GM19467 (cell line): ENCODE data around the gene ZNF354C.

ENCODE experiments used
- ATAC-seq: cut with Tn5 transposase; IDR thresholded peaks from one replicate; pipeline ENCODE4 v1.9.1; 2021; ENCODE audit warnings: mild to moderate bottlenecking, moderate library complexity; ENCODE audit not compliant: unreplicated experiment

Gene ZNF354C

GRCh38 chr5:179127136-179128040 is 67.2 kb downstream of the ZNF354C start:
- ATAC-seq = no peak

- no peak for ATAC-seq
Observed at GRCh38 chr5:179128041-179128365, 67.8 kb downstream of the ZNF354C start.

GRCh38 chr5:179128976-179129375 is 68.8 kb downstream of the ZNF354C start:
- ATAC-seq = no peak

GRCh38 chr5:179129607-179130071 is 69.5 kb downstream of the ZNF354C start:
- ATAC-seq = no peak

- ATAC-seq = no peak
Observed at GRCh38 chr5:179130101-179130681, 70.0 kb downstream of the ZNF354C start.

- ATAC-seq = no peak
Observed at GRCh38 chr5:179131321-179131835, 71.2 kb downstream of the ZNF354C start.

- ATAC-seq = no peak
Observed at GRCh38 chr5:179131886-179132585, 71.9 kb downstream of the ZNF354C start.

- ATAC-seq = no peak
Observed at GRCh38 chr5:179132586-179133355, 72.6 kb downstream of the ZNF354C start.
